SK-N-SH (cell line): ENCODE data around the gene MPP3. TPM values are rescaled to one million over a fixed set of nuclear protein-coding genes. Genes with fewer than 3 reads are reported as not detected.
A peak's percentile ranks its signal among the peaks of the same experiment; 100 is the strongest.

Experiments
- CTCF ChIA-PET: fragments of 300-600, 350-600 bp; formaldehyde crosslinking; extraction: SDS; loops from one replicate; lab custom pipeline; 2021; lab: Yijun Ruan, JAX
- POLR2A ChIA-PET: fragments of 350-600 bp; sonication (Branson Sonifier 250); formaldehyde crosslinking; extraction: SDS; loops from one replicate; lab custom pipeline; 2020; ENCODE audit warnings: antibody characterized with exemption, inconsistent platforms; lab: Yijun Ruan, JAX
- DNase-seq: peaks from one replicate; pipeline ENCODE4 v3.0.0; 2012
- H2AFZ ChIP-seq: fragments of 200-600 bp; sonication (generic); 2 replicates; pipeline ENCODE4 v1.8.1; 2016; ENCODE audit warnings: antibody characterized with exemption, mild to moderate bottlenecking, low read depth
- H3F3A ChIP-seq: fragments of 200-600 bp; sonication (generic); replicated peaks from 2 replicates; pipeline ENCODE3; 2016; ENCODE audit warnings: antibody characterized with exemption, mild to moderate bottlenecking; ENCODE audit not compliant: insufficient read depth
- H3K27ac ChIP-seq, 2 experiments: fragments of 200-500 bp in 1 of 2; fragments of 200-600 bp in 1 of 2; sonication (Bioruptor generic) in 1 of 2; sonication (generic), shearing (Covaris generic) in 1 of 2; 2 replicates each; pipeline versions ENCODE4 v1.5.1 to v1.6.1; 2014 to 2016; ENCODE audit warnings: low read depth in 2 of 2, inconsistent platforms in 1 of 2, low read length in 1 of 2, mild to moderate bottlenecking in 1 of 2, mixed read lengths in 1 of 2
- H3K27me3 ChIP-seq: fragments of 200-600 bp; sonication (generic), shearing (Covaris generic); 2 replicates; pipeline ENCODE4 v1.6.1; 2016; ENCODE audit warnings: mixed run types; ENCODE audit not compliant: insufficient read depth
- H3K36me3 ChIP-seq, 2 experiments: fragments of 200-500 bp in 1 of 2; fragments of 200-600 bp in 1 of 2; sonication (Bioruptor generic) in 1 of 2; sonication (generic) in 1 of 2; replicated peaks in 1 of 2; 2 replicates each; pipeline versions ENCODE3 to v1.5.1; 2014 to 2016; ENCODE audit warnings: low read length in 1 of 2, mild to moderate bottlenecking in 1 of 2; ENCODE audit not compliant: insufficient read depth in 2 of 2, control insufficient read depth in 1 of 2
- H3K4me1 ChIP-seq, 2 experiments: fragments of 200-500 bp in 1 of 2; fragments of 200-600 bp in 1 of 2; sonication (Bioruptor generic) in 1 of 2; sonication (generic), shearing (Covaris generic) in 1 of 2; 2 replicates each; pipeline versions ENCODE4 v1.5.1 to v1.6.1; 2014 to 2016; ENCODE audit warnings: low read depth in 1 of 2, low read length in 1 of 2, mixed run types in 1 of 2; ENCODE audit not compliant: insufficient read depth in 2 of 2, control insufficient read depth in 1 of 2
- H3K4me2 ChIP-seq: fragments of 200-600 bp; sonication (generic), shearing (Covaris generic); 2 replicates; pipeline ENCODE4 v1.6.1; 2017; ENCODE audit warnings: mixed run types
- H3K4me3 ChIP-seq, 2 experiments: fragments of 200-500 bp in 1 of 2; fragments of 200-600 bp in 1 of 2; sonication (Bioruptor generic) in 1 of 2; sonication (generic), shearing (Covaris generic) in 1 of 2; 2 replicates each; pipeline versions ENCODE4 v1.5.1 to v1.8.1; 2014 to 2016; ENCODE audit warnings: low read depth in 2 of 2, inconsistent platforms in 1 of 2, low read length in 1 of 2, mild to moderate bottlenecking in 1 of 2, mixed read lengths in 1 of 2, moderate library complexity in 1 of 2
- H3K79me2 ChIP-seq: fragments of 200-600 bp; sonication (generic); 2 replicates; pipeline ENCODE4 v1.8.1; 2017; ENCODE audit warnings: mild to moderate bottlenecking; ENCODE audit not compliant: insufficient read depth
- H3K9ac ChIP-seq: fragments of 200-600 bp; sonication (generic); 2 replicates; pipeline ENCODE4 v1.6.1; 2017; ENCODE audit warnings: mixed run types
- H3K9me2 ChIP-seq: fragments of 200-600 bp; sonication (generic); 2 replicates; pipeline ENCODE4 v1.6.1; 2017; ENCODE audit warnings: mixed run types
- H3K9me3 ChIP-seq: fragments of 200-600 bp; sonication (generic); 2 replicates; pipeline ENCODE4 v1.6.1; 2017; ENCODE audit warnings: mixed run types, mild to moderate bottlenecking, moderate library complexity
- H4K20me1 ChIP-seq: fragments of 200-600 bp; sonication (generic); 2 replicates; pipeline ENCODE4 v1.6.1; 2017; ENCODE audit warnings: mild to moderate bottlenecking, mixed run types; ENCODE audit not compliant: insufficient read depth
- CHD2 ChIP-seq: fragments of 150-350 bp; IDR thresholded peaks from 2 replicates; pipeline ENCODE4 v1.6.1; 2018; ENCODE audit warnings: low read length; ENCODE audit not compliant: partially characterized antibody
- EP300 ChIP-seq, 2 experiments: IDR thresholded peaks; 2 replicates each; pipeline versions ENCODE4 v1.4.0 to v1.6.1; 2012; ENCODE audit warnings: borderline replicate concordance in 1 of 2, low read depth in 1 of 2, low read length in 1 of 2
- EZH2phosphoT487 ChIP-seq: fragments of 200-600 bp; sonication (generic); IDR thresholded peaks from 2 replicates; pipeline ENCODE4 v1.6.1; 2017; ENCODE audit warnings: low read depth, mixed run types, mild to moderate bottlenecking, antibody characterized with exemption, moderate library complexity, borderline replicate concordance
- FOSL2 ChIP-seq: IDR thresholded peaks from 2 replicates; pipeline ENCODE4 v1.4.0; 2012; ENCODE audit warnings: low read depth, mild to moderate bottlenecking, moderate library complexity, borderline replicate concordance
- FOXM1 ChIP-seq: IDR thresholded peaks from 2 replicates; pipeline ENCODE4 v1.4.0; 2012; ENCODE audit warnings: low read depth, mild to moderate bottlenecking
- GABPA ChIP-seq: IDR thresholded peaks from 2 replicates; pipeline ENCODE4 v1.4.0; 2012; ENCODE audit warnings: low read depth, mild to moderate bottlenecking
- GATA2 ChIP-seq: sonication (generic); formaldehyde crosslinking; IDR thresholded peaks from 2 replicates; pipeline ENCODE4 v1.5.0; 2020; ENCODE audit warnings: mild to moderate bottlenecking, missing genetic modification reagents
- JUND ChIP-seq: IDR thresholded peaks from 2 replicates; pipeline ENCODE4 v1.4.0; 2012
- MEF2A ChIP-seq: IDR thresholded peaks from 2 replicates; pipeline ENCODE4 v1.4.0; 2012; ENCODE audit warnings: low read depth, borderline replicate concordance
- MXI1 ChIP-seq: IDR thresholded peaks from 2 replicates; pipeline ENCODE4 v1.6.1; 2012; ENCODE audit warnings: mild to moderate bottlenecking, low read depth, low read length, improper control_type of control experiment
- NFIC ChIP-seq: IDR thresholded peaks from 2 replicates; pipeline ENCODE4 v1.4.0; 2012; ENCODE audit warnings: borderline replicate concordance
- NRF1 ChIP-seq: IDR thresholded peaks from 2 replicates; pipeline ENCODE4 v1.6.1; 2012; ENCODE audit warnings: low read depth, mild to moderate bottlenecking, low read length
- RFX5 ChIP-seq: IDR thresholded peaks from 2 replicates; pipeline ENCODE4 v1.6.1; 2012; ENCODE audit warnings: mild to moderate bottlenecking, improper control_type of control experiment, low read length
- SIN3A ChIP-seq: IDR thresholded peaks from 2 replicates; pipeline ENCODE4 v1.6.1; 2012; ENCODE audit warnings: low read depth, mild to moderate bottlenecking, low read length, moderate library complexity, borderline replicate concordance
- TAF1 ChIP-seq: IDR thresholded peaks from 2 replicates; pipeline ENCODE4 v1.6.1; 2012; ENCODE audit warnings: low read depth, mild to moderate bottlenecking, low read length, moderate library complexity, borderline replicate concordance
- TCF12 ChIP-seq: IDR thresholded peaks from 2 replicates; pipeline ENCODE4 v1.4.0; 2012
- YY1 ChIP-seq: IDR thresholded peaks from 2 replicates; pipeline ENCODE4 v1.4.0; 2012; ENCODE audit warnings: low read depth, mild to moderate bottlenecking
- WGBS: methylation state at CpG from one replicate; pipeline ENCODE4 v1.1.6; 2017; ENCODE audit warnings: low lambda C conversion rate; 5-methylcytosine and 5-hydroxymethylcytosine counted together
- polyA plus RNA-seq, 3 experiments: library from polyadenylated mRNA; depleted of rRNA; stranded (reverse); fragments of >200 nt; gene quantifications; 2 replicates each; pipeline ENCODE4 v1.2.3, GENCODE V29; 2012
- TF ChIP-seq, protein P1 (sequence below): IDR thresholded peaks from 2 replicates; pipeline ENCODE4 v1.4.0; 2012; ENCODE audit warnings: low read depth, borderline replicate concordance
- TF ChIP-seq, protein P2 (sequence below): IDR thresholded peaks from 2 replicates; pipeline ENCODE4 v1.4.0; 2012; ENCODE audit warnings: low read depth
- TF ChIP-seq, protein P3 (sequence below): fragments of 150-350 bp; IDR thresholded peaks from 2 replicates; pipeline ENCODE4 v1.6.1; 2017; ENCODE audit warnings: antibody characterized with exemption, low read length, low read depth, borderline replicate concordance
- TF ChIP-seq, protein P4 (sequence below): IDR thresholded peaks from 2 replicates; pipeline ENCODE4 v1.4.0; 2012; ENCODE audit warnings: low read depth, borderline replicate concordance
- TF ChIP-seq, protein P5 (sequence below): IDR thresholded peaks from 2 replicates; pipeline ENCODE4 v1.6.1; 2012; ENCODE audit warnings: mild to moderate bottlenecking, low read depth, low read length, moderate library complexity
- TF ChIP-seq, protein P6 (sequence below): fragments of 200-600 bp; sonication (generic); IDR thresholded peaks from 2 replicates; pipeline ENCODE4 v1.6.1; 2017; ENCODE audit warnings: antibody characterized with exemption, mild to moderate bottlenecking, moderate library complexity

MPP3 gene
- polyA plus RNA-seq, 1 of the 3 experiments (the other 2 are of a cell fraction): 14.1 TPM

DNA sequence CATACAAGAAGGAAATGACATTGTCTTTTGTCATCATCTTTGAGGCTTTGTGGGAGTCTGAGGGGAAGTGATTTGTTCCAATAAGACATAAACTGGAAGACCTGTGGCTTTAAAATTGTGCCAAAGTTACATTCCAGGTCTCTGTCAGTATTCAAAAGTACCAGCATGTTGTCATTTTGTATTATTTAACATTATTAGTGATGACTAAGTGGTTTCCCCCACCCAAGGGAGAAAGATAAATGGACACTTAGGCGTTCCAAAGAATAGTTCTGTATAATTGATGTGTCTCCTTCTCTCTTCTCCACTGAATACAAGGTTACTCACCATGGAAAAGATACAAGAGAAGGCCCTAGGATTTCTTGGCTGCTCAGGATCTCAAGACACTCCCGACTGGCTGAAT is 48.9 kb downstream of the MPP3 start:
- peak overlapping the region; percentile 46; the same call in 1 of the 2 replicates for H3K9ac ChIP-seq
- ChIA-PET CTCF (no interaction called here), POLR2A (no interaction called here)
- DNase-seq: no peak
- no peak overlapping the region for H3K4me3 ChIP-seq
- no peaks in the 10 kb centered on the region for H3K27me3 ChIP-seq
- no peaks in the 10 kb centered on the region for H3K9me2 ChIP-seq
- peak overlapping the region; percentile 83 for H2AFZ ChIP-seq
- H3K36me3 ChIP-seq: no peaks in the 10 kb centered on the region
- H3K27ac ChIP-seq: peak overlapping the region in 1 of 2 experiments; percentile 81; a peak in 2 of 4 replicates
- H3K4me1 ChIP-seq: peaks cover 6 to 11% of the 10 kb centered on the region in 2 experiments; a peak in 2 of 4 replicates
- WGBS: 14% methylated on average over 2 of the region's 2 CpGs
- H3K9me3 ChIP-seq: no peaks in the 10 kb centered on the region
- H3F3A ChIP-seq: peaks cover 29% of the 10 kb centered on the region
- H3K79me2 ChIP-seq: no peaks in the 10 kb centered on the region
- peak overlapping the region; percentile 46; the same call in 1 of the 2 replicates for H3K4me2 ChIP-seq
- H4K20me1 ChIP-seq: no peaks in the 10 kb centered on the region
- TF ChIP-seq EZH2phosphoT487 (no peak), NRF1 (no peak), NFIC (peak; percentile 91), FOSL2 (peak; percentile 66), SIN3A (no peak), CHD2 (no peak), RFX5 (no peak), TAF1 (no peak), FOXM1 (peak; percentile 55; the same call in 1 of the 2 replicates), JUND (peak; percentile 88), GATA2 (CRISPR knock-in tag) (no peak), MXI1 (no peak), EP300 (IDR thresholded peaks at IDR 0.05; ENCODE audit: borderline replicate concordance in 1 of 2, low read depth in 1 of 2, low read length in 1 of 2) (peak in 1 of 2 experiments; percentile 87; a peak in 2 of 4 replicates), MEF2A (no peak), YY1 (no peak), GABPA (no peak), TCF12 (peak; percentile 86)
- TF ChIP-seq, protein P1, sequence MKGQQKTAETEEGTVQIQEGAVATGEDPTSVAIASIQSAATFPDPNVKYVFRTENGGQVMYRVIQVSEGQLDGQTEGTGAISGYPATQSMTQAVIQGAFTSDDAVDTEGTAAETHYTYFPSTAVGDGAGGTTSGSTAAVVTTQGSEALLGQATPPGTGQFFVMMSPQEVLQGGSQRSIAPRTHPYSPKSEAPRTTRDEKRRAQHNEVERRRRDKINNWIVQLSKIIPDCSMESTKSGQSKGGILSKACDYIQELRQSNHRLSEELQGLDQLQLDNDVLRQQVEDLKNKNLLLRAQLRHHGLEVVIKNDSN: 0 out of 2 replicates have a peak, but pooled peaks have one; percentile 16
- TF ChIP-seq, protein P2, sequence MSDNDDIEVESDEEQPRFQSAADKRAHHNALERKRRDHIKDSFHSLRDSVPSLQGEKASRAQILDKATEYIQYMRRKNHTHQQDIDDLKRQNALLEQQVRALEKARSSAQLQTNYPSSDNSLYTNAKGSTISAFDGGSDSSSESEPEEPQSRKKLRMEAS: 0 out of 2 replicates have a peak, but pooled peaks have one; percentile 7
- TF ChIP-seq, protein P3, sequence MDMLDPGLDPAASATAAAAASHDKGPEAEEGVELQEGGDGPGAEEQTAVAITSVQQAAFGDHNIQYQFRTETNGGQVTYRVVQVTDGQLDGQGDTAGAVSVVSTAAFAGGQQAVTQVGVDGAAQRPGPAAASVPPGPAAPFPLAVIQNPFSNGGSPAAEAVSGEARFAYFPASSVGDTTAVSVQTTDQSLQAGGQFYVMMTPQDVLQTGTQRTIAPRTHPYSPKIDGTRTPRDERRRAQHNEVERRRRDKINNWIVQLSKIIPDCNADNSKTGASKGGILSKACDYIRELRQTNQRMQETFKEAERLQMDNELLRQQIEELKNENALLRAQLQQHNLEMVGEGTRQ: no peak
- TF ChIP-seq, protein P4, sequence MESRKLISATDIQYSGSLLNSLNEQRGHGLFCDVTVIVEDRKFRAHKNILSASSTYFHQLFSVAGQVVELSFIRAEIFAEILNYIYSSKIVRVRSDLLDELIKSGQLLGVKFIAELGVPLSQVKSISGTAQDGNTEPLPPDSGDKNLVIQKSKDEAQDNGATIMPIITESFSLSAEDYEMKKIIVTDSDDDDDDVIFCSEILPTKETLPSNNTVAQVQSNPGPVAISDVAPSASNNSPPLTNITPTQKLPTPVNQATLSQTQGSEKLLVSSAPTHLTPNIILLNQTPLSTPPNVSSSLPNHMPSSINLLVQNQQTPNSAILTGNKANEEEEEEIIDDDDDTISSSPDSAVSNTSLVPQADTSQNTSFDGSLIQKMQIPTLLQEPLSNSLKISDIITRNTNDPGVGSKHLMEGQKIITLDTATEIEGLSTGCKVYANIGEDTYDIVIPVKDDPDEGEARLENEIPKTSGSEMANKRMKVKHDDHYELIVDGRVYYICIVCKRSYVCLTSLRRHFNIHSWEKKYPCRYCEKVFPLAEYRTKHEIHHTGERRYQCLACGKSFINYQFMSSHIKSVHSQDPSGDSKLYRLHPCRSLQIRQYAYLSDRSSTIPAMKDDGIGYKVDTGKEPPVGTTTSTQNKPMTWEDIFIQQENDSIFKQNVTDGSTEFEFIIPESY: no peak
- TF ChIP-seq, protein P5, sequence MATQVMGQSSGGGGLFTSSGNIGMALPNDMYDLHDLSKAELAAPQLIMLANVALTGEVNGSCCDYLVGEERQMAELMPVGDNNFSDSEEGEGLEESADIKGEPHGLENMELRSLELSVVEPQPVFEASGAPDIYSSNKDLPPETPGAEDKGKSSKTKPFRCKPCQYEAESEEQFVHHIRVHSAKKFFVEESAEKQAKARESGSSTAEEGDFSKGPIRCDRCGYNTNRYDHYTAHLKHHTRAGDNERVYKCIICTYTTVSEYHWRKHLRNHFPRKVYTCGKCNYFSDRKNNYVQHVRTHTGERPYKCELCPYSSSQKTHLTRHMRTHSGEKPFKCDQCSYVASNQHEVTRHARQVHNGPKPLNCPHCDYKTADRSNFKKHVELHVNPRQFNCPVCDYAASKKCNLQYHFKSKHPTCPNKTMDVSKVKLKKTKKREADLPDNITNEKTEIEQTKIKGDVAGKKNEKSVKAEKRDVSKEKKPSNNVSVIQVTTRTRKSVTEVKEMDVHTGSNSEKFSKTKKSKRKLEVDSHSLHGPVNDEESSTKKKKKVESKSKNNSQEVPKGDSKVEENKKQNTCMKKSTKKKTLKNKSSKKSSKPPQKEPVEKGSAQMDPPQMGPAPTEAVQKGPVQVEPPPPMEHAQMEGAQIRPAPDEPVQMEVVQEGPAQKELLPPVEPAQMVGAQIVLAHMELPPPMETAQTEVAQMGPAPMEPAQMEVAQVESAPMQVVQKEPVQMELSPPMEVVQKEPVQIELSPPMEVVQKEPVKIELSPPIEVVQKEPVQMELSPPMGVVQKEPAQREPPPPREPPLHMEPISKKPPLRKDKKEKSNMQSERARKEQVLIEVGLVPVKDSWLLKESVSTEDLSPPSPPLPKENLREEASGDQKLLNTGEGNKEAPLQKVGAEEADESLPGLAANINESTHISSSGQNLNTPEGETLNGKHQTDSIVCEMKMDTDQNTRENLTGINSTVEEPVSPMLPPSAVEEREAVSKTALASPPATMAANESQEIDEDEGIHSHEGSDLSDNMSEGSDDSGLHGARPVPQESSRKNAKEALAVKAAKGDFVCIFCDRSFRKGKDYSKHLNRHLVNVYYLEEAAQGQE: no peak
- TF ChIP-seq, protein P6, sequence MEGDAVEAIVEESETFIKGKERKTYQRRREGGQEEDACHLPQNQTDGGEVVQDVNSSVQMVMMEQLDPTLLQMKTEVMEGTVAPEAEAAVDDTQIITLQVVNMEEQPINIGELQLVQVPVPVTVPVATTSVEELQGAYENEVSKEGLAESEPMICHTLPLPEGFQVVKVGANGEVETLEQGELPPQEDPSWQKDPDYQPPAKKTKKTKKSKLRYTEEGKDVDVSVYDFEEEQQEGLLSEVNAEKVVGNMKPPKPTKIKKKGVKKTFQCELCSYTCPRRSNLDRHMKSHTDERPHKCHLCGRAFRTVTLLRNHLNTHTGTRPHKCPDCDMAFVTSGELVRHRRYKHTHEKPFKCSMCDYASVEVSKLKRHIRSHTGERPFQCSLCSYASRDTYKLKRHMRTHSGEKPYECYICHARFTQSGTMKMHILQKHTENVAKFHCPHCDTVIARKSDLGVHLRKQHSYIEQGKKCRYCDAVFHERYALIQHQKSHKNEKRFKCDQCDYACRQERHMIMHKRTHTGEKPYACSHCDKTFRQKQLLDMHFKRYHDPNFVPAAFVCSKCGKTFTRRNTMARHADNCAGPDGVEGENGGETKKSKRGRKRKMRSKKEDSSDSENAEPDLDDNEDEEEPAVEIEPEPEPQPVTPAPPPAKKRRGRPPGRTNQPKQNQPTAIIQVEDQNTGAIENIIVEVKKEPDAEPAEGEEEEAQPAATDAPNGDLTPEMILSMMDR: no peak
